ENCODE results near the gene TLE3. TPM values are rescaled to one million over a fixed set of nuclear protein-coding genes. Genes with fewer than 3 reads are reported as not detected.

TLE3 gene
- total and polyA plus RNA-seq, 2 of the 13 experiments (the other 11 are each of a cell fraction or from before 2014, with no cell fraction given), result 11.9 to 13.8 TPM

GRCh38 chr15:70053716-70054229 is 43.9 kb downstream of the TLE3 start (continued):
- no peak for TF ChIP-seq CHCHD3 (CRISPR knock-in tag; IDR thresholded peaks at IDR 0.05)
- no peak for TF ChIP-seq KLF11 (CRISPR knock-in tag; IDR thresholded peaks at IDR 0.05)
- no peak for TF ChIP-seq TIGD3 (CRISPR knock-in tag; IDR thresholded peaks at IDR 0.05; ENCODE audit: borderline replicate concordance)
- TF ChIP-seq ATF4 (CRISPR knock-in tag; IDR thresholded peaks at IDR 0.05), result no peak

GRCh38 chr15:70053001-70053715 is 44.6 kb downstream of the TLE3 start:
- Histone ChIP-seq H3K9ac (ENCODE audit: insufficient read depth, low read depth, low read length) (no peak overlapping the region), H3K4me1 (ENCODE audit: insufficient read depth, low read length) (no peaks in the 10 kb centered on the region), H3K27me3 (ENCODE audit: control insufficient read depth in 1 of 2, insufficient read depth in 2 of 2, low read length in 2 of 2) (no peaks in the 10 kb centered on the region), H3K36me3 (replicated peaks in 1 of 2; ENCODE audit: control insufficient read depth in 1 of 2, insufficient read depth in 2 of 2, low read length in 2 of 2) (peaks cover 40 to 73% of the 10 kb centered on the region in 2 experiments; a peak in 4 of 5 replicates), H3K4me2 (ENCODE audit: low read depth, low read length) (no peak overlapping the region), H3K4me3 (replicated peaks in 1 of 3; ENCODE audit: insufficient read depth in 1 of 3, low read depth in 2 of 3, low read length in 3 of 3) (no peak overlapping the region), H2AFZ (ENCODE audit: low read length) (no peak overlapping the region), H3K9me3 (ENCODE audit: low read length) (no peaks in the 10 kb centered on the region), H3K79me2 (ENCODE audit: insufficient read depth, low read length) (no peaks in the 10 kb centered on the region), H4K20me1 (ENCODE audit: insufficient read depth, low read length) (no peaks in the 10 kb centered on the region; the same call in 1 of the 2 replicates), H3K27ac (ENCODE audit: extremely low read length, insufficient read depth, low read length) (no peak overlapping the region)
- no TSS peak for BruUV-seq (replicated peaks)
- ChIA-PET CTCF (ENCODE audit: low intra/inter-chr PET ratio, low total read pairs) (no interaction called here), POLR2A (no interaction called here)
- no peak for DNase-seq (ENCODE audit: low spot score)
- TF ChIP-seq ZNF263 (CRISPR knock-in tag; IDR thresholded peaks at IDR 0.05) (0 out of 2 replicates have a peak, but pooled peaks have one; percentile 25), TERF1 (CRISPR knock-in tag; IDR thresholded peaks at IDR 0.05) (no peak)
- no peak for ATAC-seq
- 90% methylated on average over 7 of the region's 15 CpGs for WGBS (ENCODE audit: low lambda C conversion rate)
- FAIRE-seq, result no peak
- intact Hi-C loops (cut with micrococcal nuclease; ENCODE audit: unreplicated experiment) (no loop called here), in situ Hi-C loops (cut with HindIII; ENCODE audit: extremely low pct_ligation_motif_present, low pct_unique_long_range_greater_than_20kb) (no loop called here)
